Suppressor macrophage treated with lipopolysaccharide for 1 hour (primary cell): ENCODE data around the gene SSX2B.
"Not testable (repeated sequence)": the region's sequence is repeated elsewhere in the genome, so short reads cannot be mapped to it uniquely, and the experiment has no call there.

Experiments
- DNase-seq, 3 donors: peaks; one replicate each; pipeline ENCODE4 v3.0.0-alpha.2; 2020 to 2022

SSX2B gene, protein sequence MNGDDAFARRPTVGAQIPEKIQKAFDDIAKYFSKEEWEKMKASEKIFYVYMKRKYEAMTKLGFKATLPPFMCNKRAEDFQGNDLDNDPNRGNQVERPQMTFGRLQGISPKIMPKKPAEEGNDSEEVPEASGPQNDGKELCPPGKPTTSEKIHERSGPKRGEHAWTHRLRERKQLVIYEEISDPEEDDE

DNA sequence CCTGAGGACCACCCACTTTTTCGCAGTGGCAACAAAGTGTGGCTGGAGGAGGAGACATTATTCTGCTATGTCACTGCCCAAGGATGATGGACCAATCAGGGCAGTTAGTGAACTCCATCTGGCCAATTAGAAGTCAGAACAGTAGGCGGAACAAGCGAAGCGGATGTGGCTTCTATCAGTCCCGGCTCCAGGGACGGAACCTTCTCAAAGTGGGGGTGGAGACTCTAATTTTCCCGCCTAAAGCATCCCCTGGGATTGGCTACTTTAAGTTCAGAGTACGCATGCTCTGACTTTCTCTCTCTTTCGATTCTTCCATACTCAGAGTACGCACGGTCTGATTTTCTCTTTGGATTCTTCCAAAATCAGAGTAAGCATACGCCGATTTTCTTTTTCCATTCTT lies at the start of gene SSX2B:
TSS of gene SSX2B (plus strand) at position 301 of the 400 bp plus-strand sequence. CDS start 1,429 bp downstream, outside the sequence.
- not testable (repeated sequence) for DNase-seq

DNA sequence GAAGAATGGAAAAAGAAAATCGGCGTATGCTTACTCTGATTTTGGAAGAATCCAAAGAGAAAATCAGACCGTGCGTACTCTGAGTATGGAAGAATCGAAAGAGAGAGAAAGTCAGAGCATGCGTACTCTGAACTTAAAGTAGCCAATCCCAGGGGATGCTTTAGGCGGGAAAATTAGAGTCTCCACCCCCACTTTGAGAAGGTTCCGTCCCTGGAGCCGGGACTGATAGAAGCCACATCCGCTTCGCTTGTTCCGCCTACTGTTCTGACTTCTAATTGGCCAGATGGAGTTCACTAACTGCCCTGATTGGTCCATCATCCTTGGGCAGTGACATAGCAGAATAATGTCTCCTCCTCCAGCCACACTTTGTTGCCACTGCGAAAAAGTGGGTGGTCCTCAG lies 44.0 kb upstream of the SSX2B start, which contains the start of gene SSX2:
TSS of gene SSX2 (minus strand) at position 101 of the 400 bp plus-strand sequence. CDS start 1,429 bp downstream, outside the sequence.
- not testable (repeated sequence) for DNase-seq

GRCh38 chrX:52765983-52766382 lies 14.9 kb downstream of the SSX2B start:
- DNase-seq: not testable (repeated sequence)

GRCh38 chrX:52773504-52773903 lies 22.5 kb downstream of the SSX2B start:
- not testable (repeated sequence) for DNase-seq

DNA sequence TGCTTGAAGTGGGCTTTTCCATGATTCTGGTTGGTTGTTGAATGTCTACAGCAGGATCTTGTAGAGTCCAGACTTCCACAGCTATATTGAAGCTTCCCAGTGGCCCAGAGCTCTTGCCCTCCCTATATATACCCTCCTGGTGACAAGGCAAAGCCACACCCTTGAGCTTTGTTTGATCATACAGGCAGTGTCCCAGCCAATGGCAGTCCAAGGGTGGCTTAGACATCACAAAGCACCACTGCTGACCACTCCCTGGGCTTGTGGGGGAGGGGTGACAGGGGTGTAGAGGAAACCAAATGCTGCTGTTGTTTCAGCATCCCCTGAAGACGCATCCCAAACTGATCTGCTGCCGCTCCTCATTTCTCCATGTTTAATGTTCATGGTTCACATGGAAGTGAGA lies 46.3 kb downstream of the SSX2B start, which contains the start of gene SPANXN5:
TSS of gene SPANXN5 (minus strand) at position 101 of the 400 bp plus-strand sequence. CDS start at position 22, 79 bp downstream.
- not testable (repeated sequence) for DNase-seq

DNA sequence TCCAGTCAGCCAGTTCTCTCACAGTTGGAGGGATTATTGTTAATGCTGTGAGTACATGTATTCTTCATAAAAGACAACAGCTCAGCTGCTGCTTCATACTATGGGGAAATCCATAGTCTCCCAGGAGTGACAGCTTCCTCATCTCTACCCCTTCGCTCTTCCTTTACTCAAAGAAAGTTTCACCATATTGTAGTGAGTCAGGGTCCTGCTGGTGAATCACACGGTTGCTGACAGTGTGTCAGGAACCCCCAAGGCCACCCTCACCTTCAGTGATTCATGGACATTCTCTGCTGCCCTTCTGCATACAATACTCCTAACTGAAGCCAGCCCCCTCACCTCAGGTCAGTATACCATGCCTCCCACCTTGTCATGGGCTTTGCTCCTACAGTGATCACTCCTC lies 53.8 kb downstream of the SSX2B start:
- peak; percentile 46 to 62 (median 49) for DNase-seq
